ENCODE data around the gene MRPL23.

The MRPL23 gene

DNA sequence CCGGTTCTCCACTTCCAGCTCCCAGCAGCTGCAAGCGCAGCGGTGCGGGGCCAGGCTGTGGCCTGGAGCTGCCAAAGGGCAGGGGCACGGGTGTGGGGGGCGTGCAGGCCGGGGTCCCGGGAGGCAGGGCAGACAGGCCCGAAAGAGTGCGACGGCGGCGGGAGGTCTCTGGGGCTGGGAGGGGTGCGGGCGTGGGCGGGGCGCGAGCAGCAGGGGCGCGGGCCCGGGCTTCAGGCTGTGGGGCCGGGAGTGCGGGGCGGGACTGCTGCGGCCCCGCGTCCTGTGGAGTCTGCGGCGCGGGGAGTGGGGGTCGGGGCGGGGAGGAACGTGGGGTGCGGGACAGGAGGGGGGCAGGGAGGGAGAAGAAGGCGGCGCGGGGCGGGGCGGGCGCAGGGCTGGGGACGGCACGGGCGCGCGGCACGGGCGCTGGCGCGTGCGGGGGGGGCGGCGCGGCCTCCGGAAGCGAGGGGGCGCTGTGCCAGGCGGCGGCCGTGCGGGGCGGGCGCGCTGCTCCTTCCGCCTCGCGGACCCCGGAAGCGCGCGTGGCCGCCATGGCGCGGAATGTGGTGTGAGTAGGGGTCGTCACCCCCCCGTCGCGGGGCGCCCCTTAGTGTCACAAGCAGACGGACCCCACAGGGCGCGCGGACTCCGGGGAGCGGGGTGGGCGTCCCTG is at the start of gene MRPL23:
MRPL23 (plus strand) TSS at position 521 of the 673 bp plus-strand sequence; CDS start at position 552, 31 bp downstream.
- peak; percentile 26 for DNase-seq (ENCODE audit: low spot score)

DNA sequence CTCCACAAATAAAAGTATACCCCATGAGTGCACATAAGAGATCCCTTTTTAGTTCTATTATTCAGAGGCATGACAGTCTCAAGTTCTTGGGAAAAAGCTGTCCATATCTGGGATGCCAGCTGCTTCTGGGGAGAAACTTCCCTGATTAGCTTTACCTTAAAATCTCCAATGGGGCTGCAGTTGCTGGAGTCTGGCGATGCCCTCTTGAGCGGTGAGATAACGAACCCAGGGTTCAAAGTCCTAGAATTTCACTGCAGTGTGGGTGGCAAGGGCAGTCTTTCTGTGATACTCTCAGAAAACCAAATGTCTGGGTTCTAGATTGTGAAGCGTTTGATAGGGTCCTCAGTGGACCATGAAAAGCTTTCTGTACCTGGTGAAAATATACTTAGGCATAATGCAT is 48.0 kb upstream of the MRPL23 start:
- DNase-seq (ENCODE audit: low spot score), result no peak

DNA sequence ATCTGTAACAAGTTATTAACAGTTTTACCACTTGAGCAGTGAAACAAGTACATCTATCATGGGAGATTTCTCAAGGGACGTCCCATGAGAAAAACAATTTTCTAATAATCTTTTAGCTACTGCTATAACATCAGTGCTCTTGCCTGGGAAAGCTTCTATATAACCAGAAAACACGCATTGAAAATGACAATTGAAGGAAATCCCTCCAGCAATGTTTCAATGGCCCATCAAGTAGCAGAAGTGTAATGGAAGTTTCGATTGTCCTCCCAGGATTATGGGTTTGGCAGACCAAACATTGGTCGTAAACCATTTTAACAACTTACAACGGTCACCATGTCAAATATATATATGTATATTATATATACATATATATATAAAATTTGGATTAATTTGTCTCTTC is 47.4 kb upstream of the MRPL23 start:
- DNase-seq (ENCODE audit: low spot score), result no peak

DNA sequence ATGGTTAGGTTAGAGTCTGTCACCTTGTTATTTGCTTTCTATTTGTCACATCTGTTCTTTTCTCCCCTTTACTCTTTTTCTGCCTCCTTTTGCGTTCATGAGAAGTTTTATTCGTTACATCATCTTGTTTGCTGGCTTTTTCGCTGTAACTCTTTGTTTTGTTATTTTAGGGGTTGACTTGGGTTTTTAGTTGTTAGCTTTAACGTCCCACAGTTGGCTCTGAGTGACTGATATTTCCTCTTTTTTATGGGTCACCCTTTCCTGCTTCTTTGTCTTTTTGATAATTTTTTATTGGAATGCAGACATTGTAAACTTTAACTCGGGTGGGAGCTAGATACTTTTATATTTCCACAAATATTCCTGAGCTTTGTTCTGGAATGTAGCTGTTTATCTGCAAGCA is 41.0 kb upstream of the MRPL23 start:
- DNase-seq (ENCODE audit: low spot score), result no peak

DNA sequence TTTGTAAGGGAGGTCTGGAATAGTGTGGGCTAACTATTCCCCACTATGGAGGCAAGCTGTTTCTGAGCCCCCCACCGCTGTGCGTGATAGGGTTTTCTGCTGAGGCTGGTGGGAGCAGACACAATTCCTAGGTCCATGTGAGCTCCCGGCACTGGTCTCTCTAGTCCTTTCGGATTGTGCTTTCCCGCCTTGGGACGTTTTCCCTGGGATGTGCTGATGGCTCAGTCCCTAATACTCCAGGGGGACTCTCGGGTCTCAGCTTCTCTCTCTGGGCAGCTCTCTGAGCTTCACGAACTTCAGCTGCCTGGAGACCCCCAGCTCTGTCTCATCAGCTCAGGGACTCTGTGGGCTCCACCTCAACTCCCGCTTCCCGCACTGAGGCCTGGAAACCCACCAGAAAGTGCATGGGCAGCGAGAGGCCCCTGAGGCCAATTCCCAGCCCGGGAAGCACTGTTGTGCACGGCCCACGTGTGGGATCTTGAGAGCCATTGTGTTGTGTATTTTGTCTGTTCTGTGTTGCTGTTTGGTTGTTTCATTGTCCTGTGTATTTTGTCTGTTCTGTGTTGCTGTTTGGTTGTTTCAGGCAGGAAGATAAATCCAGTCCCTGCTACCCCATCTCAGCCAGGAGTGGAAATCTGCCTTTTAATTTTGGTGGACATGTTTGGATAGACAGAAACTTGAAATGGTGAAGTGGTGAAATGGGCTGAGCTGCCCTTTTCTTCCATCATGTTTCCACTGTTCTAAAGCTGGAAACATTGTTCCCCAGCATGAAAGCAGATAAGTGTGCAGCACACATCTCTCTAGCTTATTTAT is 40.3 kb upstream of the MRPL23 start:
- no peak for DNase-seq (ENCODE audit: low spot score)

DNA sequence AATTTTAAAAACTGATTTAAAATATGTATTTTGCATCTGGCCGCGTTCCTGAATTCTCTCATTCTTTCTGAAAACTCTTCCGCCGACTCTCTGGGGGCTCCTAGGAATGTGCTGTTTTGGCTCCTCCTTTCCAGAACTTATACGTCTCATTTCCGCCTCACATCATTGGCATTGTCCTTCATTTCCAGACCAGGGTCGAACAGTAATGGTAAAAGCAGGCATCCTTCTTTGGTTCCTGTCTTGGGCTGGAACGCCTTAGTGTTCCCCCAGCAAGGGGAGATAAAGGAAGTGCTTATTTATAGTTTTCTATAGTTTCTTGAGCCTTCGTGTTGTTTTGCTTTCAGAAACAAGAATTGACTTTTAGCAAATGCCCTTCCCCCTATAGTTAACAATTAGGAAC is 38.5 kb upstream of the MRPL23 start:
- no peak for DNase-seq (ENCODE audit: low spot score)

DNA sequence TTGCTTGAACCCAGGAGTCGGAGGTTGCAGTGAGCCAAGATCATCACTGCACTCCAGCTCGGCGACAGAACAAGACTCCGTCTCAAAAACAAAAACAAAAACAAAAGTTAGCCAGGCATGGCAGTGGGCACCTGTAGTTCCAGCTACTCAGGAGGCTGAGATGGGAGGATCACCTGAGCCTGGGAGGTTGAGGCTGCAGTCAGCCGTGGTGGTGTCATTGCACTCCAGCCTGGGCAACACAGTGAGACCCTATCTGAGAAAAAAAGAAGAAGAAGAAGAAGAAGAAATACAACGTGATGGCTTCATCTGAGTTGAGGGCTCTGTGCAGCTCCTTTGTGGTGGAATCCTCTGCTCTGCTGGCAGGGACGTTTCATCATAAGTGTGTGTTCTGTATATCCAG is 37.6 kb upstream of the MRPL23 start:
- no peak for DNase-seq (ENCODE audit: low spot score)

DNA sequence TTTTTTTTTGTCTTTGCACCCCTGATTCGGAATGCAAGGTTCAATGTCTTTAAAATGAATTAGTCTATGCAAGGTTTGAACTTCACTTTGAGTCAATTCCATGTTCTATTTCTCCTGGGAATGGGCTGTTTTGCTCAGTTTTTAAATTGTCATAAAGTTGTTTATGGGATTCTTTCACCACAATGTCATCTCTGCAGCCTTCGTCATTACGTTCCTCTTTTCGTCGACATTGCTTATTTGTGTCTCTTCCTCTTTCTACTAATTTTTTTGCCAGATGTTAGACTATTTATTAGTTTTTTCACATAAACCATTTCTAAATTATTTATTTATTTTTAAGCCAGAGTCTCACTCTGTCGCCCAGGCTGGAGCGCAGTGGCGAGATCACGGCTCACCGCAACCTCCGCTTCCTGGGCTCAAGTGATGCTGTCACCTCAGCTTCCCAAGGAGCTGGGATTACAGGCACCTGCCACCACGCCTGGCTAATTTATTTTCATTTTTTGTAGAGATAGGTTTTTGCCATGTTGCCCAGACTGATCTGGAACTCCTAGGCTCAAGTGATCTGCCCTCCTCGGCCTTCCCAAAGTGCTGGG is 34.7 kb upstream of the MRPL23 start:
- no peak for DNase-seq (ENCODE audit: low spot score)

DNA sequence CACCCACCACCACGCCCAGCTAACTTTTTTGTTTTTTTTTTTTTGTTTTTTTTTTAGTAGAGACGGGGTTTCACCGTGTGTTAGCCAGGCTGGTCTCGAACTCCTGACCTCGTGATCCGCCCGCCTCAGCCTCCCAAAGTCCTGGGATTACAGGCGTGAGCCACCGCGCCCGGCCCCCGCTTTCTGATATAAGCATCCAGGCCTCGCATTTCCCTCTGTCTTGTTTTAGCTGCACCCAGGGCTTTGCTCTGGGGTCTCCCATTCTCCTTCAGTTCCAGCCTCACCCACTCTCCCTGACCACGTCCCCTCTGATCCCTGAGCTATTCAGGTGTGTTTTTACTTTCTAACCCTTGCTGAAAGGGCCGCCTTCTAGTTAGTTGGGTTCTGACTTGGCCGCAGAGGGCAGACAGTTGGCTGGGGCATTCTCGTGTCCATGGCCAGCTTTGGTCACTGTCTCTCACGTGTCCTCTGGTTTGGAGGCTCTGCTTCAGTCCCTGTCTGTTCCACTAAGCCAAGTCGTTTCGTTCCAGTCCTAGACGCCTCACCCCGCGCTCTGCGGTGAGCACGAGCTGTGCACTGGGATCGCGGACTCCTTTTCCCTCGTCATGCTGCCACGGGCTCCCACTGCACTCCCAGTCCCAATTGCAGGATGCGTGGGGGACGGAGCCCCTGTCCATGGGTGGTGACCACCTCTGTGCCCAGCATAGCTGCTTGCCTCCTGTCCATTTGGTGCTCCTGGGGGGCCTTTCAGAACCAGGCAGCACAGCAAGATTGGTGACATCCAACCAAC is 33.7 kb upstream of the MRPL23 start:
- no peak for DNase-seq (ENCODE audit: low spot score)

DNA sequence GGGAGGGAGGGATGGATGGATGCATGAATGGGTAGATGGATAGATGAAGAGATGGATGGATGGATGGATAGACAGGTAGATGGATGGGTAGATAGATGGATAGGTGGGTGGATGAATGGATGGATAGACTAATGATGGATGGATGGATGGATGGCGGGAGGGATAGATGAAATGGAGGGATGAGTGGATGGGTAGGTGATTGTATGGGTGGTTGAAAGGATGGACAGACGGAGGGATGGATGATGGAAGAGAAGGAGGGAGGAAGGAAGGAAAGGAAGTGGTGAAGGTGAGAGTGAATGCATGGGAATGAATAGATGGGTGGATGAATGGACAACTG is 31.4 kb upstream of the MRPL23 start:
- DNase-seq (ENCODE audit: low spot score), result no peak

DNA sequence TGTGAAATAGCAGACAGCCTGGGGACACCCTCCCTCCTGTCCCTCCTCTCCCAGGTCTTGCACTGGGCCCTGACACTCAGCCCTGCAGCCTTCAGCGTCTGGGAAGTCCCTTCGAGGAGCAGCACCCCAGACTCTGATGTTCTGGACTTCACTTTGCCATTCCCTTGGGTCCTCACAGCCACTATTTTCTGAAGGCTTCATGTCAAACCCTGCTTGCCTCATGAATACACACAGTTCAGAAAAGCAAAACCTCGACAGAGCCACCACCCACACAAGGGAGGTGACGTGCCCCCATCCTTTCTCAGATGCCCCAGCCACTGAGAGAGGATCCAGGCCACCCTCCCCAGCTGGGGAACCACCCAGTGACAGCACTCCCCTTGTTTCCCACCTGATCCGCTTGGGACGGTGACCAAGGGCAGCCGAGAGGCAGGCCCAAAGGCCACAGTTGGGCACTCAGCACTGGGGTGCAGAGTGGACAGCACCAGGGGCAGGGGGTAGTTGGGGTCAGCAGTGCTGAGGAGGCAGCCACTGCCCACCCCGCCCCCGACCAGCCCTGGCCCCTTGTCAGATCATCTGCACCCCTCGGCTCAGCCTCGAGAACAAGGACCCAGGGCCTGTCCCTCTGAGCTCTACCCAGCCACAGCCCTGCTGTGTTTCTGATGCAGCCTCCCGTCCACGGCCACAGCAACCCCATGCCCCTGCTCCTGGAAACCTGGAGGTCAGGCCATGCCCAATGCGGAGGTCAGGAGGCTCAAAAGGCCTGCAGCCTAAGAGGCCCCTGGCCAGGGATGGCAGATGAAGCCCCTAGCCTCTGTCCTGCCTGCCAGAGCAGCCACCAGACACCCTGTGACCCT is 30.8 kb upstream of the MRPL23 start:
- DNase-seq (ENCODE audit: low spot score), result no peak

DNA sequence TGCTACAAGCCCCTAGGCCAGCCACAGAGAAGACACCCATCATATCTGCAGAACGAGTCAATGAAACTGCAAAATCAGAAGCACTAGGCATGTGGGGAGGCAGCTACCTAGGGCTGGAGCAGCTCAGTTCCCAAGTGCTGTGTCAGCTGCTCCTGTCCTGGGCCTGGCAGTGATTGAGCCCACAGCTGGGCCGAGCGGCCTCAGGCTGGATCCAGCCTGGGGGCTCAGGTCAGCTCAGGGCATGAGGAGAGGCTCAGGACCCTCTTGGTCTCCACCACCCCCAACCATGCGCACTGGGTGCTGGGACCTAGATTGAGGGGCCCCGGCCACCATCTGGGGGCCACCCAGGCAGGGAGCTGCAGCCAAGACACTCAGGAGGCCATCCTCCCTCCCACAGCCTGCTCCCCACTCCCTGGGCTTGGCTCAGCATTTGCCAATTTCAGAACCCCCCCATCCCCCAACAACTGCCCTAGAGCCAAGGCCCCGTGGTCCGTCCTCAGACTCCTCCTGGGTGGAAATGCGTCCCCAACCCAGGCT is 30.1 kb upstream of the MRPL23 start:
- DNase-seq (ENCODE audit: low spot score), result no peak

DNA sequence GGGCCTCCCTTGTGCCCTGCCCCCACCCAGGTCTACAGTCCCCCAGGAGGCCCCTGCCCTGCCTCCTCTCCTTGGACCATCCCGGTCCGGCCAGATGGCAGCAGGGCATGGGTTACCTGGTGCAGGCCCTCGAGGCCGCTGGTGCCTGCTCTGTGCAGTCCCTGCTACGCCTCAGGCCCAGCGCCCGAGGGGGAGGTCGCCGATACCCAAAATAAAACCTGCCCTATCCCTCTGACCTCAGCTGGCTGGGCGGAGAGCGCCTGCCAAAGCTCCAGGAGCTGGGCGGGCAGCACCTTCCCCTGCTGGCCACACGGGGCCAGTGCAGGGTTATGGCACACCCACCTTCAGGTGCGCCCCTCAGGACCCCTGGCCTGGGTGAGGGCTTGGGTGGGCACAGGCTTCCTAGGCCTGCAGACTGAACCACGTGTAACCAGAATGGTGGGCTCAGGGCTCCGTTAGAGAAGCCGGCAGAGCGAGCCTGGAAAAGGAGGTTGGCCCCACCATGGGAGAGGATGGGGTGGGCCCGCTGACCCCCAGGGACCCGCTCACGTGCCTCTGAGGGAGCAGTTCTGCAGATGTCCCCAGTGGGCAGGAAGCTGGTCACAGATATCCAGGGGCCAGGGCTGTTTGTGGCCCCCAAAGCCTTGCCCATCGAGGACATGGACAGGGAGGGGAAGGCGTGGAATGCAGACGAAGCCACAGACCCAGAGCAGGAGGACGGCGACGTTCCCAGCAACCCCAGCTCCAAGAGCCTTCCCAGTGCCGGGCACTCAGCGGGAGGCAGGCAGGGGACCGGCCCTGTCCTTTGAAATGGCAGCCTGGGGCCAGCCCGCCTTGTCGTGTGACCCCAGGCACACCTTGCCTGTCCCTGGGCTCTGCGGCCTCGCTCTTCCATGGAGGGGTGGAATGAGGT is 29.4 kb upstream of the MRPL23 start:
- DNase-seq (ENCODE audit: low spot score), result no peak

DNA sequence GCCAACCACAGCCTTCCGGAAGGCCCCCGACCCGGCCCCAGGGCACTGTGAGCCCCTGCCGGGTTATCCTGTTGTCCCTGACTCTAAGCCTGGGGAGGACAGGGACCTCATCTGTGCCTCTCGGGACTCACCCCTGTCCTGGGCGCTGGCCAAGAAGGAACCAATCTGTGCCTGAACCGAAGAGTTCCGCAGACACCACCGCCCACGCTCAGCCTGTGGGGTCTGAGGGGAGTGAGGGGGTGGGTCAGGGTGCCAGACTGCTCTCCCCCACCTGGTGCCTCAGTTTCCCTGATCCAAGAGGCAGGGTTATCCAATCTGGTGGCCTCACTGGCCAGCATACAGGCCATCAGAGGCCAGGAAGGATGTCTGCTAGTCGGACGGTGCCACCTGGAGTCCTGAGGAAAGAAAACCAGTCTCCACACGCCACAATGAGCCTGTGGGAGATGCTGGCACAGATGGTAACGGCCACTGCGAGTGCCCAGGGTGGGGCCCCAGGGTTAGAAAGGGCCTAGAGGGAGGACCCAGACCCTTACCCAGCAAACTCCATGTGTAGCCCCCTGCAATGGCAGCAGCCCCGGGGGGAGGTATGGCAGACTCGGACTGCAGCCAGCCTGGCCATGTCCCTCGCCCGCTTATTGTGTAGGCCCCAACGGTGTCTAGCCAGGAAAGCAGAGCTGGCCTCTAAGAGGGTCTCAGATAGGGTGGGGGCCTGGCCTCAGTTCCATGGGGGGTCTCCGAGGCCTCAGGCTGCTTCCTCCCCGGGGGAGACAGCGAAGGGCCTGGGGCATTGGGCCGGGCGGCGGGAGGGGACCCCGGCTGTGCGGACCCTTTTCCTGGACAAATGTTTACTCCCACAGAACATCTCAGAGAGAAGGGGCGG is 28.5 kb upstream of the MRPL23 start:
- no peak for DNase-seq (ENCODE audit: low spot score)

DNA sequence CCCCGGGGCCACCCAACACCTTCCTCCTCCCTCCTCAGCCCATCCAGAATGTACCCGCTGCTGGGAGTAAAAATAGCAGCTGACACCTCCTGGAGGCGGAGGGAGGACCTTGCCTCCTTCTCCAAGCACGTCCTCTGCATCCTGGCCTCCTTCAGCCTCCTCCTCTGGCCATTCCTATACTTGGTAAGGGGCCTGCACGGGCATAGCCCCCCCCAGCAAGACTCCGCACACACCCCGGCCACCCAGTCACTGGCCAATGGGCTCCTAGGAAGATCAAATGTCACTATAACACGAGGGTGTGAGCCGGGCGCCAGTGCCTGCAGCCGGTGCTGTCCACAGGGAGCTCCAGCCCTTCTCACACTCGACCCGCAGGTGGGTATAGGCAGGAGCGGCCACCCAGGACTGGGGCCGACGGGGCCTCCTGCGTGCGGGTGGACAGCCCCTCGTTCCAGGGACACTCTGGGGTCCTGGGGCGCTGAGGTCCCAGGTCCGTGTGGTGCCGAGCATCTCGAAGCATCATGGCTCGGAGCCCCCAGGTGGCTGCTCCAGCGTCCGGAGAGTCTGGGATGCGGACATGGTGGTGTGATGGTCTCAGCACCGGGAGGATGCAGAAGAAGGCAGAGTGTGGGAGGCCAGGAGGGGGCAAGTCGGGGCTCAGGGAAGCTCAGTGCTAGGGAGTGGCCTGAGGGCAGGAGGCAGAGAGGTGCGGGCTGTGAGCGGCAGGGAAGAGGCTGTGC is 27.6 kb upstream of the MRPL23 start, which contains the start of gene TNNT3:
TNNT3 (plus strand) TSS at position 313 of the 737 bp plus-strand sequence. CDS start 3,172 bp downstream, outside the sequence.
- no peak for DNase-seq (ENCODE audit: low spot score)

DNA sequence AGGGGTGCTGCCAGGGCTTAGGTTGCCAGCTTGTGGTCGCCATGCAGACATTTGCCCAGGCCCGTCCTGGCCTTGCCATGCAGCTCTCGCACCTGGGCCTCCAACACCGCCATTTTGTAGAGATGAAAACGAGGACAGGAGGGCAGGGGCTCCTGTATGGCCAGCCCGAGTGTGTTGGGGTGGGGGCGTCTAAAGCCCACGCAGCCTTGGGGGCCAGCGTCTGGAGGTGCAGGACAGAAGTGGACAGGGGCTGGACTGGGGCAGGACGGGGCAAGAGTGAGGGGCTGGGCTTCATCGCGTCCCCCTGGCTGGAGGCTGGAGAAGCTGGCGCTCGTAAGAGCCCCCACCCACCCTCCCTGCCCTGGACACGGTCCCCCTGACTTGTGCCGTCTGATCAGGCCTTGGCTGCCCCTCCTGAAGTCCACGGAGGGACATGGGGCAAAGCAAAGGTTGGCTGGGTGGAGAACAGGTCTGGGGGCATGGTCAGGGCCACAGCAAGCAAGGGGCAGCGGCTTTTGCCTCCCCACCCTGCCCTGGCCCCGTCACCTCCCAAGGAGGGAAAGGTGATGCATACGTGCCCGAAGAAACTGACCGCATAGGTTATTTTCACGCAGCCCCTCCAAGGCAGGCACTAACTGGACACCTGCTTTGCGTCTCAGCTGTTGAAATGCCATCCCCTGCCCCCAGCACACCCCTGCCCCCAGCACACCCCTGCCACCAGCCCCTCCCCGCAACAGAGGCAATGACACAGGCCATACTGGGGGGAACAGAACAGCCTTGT is 26.8 kb upstream of the MRPL23 start:
- no peak for DNase-seq (ENCODE audit: low spot score)

DNA sequence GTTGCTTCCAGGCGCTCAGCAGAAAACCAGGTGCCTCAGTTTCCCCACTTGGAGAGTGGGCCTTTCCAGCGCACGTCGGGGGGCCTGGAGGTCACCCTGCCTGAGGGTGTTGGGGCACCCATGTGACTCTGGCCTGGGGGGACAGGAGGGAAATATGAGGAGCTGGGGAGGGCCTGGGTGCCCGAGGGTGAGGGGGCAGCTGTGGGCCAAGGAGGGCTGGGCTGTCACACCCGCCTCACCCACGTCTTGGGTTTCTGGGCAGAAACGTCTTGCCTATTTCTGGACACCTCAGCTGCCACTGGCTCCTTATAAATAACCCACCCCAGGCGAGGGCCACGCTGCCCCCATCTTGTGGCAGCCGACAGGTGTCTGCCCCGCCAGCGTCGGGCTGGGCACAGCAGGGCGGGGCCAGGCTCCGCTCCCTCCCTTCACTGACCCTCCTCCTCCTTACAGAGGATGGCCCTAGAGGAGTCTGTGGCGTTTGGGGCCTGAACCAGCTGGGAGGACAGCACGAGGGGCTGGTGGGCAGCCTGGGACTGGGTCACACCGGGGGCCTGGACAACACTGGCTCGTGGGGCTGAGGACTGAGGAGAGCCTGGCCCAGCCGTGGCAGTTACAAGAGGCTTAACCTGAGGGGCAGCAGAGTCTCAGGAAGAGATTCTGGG is 26.1 kb upstream of the MRPL23 start:
- DNase-seq (ENCODE audit: low spot score), result no peak

Measured in CD4-positive, alpha-beta T cell treated with Interleukin-2 at 100 ng/mL for 4 hours (primary cell).